Skin epidermis (tissue), 12 donors: ENCODE measurements around the gene EEFSEC.

Experiments
- H3K27ac ChIP-seq, 21 experiments: fragments of 200-600 bp; sonication (generic) in 11 of 21; one replicate each; pipeline ENCODE4 v1.5.0; 2020; ENCODE audit warnings: mild to moderate bottlenecking in 3 of 21, inconsistent platforms in 2 of 21, moderate library complexity in 2 of 21
- H3K4me3 ChIP-seq, 7 experiments: fragments of 200-600 bp; sonication (generic) in 2 of 7; one replicate each; pipeline ENCODE4 v1.5.0; 2020; ENCODE audit warnings: inconsistent platforms in 2 of 7, mild to moderate bottlenecking in 2 of 7, moderate library complexity in 1 of 7

EEFSEC gene

DNA sequence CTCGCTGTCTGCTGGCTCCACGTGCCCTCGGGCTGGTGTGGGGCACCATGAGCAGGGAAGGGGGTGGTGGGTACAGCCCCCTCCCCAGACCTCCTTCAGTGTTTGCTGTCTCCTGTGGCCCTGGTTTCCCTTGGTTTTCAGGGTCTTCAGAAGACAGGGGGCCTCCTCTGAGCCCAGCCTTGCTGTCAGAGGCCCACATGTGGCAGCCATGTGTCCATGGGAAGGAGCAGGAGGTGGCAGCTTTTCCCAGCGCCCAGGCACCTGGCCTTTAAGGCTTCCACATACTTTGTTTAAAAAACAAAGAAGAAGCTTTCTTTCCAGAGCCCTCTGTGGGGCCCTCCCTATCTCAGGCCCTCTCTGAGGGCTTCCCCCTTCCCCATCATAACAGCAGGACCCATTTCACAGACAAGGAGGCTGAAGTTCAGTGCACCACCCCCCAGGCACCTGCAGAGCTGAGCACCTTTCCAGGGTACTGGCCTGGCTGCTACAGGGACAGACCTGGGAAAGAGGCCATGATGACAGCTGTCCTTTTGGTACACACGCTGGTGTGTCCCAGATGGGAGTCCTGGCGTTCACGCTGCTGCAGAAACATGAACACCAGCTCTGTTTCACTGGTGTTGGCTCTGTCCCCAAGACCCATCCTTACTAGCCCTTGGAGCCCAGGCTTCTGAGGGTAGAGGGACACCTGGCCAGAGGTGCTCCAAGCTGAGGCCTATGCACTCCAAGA lies 239.7 kb downstream of the EEFSEC start:
- H3K27ac ChIP-seq = no peak overlapping the region
- H3K4me3 ChIP-seq = no peak overlapping the region

DNA sequence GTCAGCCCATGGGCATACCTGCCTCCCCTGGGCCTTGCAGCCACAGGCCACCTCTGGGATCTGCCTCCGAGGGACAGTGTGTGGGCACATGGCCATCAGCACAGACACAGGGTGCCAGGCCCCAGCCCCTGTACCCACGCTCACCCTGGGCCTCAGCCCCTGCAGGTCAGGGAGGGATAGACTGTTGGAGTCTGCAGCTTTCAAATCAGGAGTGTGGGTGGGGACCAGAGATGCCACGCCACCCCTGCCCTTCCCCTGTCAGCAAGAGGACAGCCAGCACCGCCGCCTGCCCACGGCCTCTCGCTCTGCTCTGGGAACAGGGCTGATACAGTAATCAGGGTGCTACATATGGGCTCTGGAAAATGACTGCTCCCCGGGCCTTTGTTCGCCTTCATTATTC lies 240.8 kb downstream of the EEFSEC start:
- H3K4me3 ChIP-seq = no peak overlapping the region
- no peak overlapping the region for H3K27ac ChIP-seq

DNA sequence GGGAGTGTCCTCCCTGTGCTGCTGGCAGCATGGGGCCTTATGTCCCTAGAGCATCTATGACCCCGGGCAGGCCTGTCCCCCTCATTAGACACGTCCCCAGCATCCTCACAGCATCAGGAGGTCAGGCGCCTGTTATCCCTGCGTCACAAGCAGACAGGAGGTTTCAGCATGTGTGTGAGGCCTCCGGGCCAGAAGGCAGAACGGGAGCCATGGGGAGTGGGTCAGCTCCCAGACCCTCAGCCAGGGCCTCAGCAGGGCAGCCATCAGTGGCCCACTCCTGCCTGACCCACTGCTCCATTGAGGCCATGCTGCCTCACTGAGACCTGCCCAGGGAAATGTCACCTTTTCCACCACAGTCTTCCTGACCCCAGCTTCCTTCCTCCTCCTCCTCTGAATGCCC lies 241.8 kb downstream of the EEFSEC start:
- Histone ChIP-seq H3K27ac (no peak overlapping the region), H3K4me3 (no peak overlapping the region)

GRCh38 chr3:128395500-128396162 lies 242.3 kb downstream of the EEFSEC start:
- H3K4me3 ChIP-seq = no peak overlapping the region
- H3K27ac ChIP-seq = no peak overlapping the region

DNA sequence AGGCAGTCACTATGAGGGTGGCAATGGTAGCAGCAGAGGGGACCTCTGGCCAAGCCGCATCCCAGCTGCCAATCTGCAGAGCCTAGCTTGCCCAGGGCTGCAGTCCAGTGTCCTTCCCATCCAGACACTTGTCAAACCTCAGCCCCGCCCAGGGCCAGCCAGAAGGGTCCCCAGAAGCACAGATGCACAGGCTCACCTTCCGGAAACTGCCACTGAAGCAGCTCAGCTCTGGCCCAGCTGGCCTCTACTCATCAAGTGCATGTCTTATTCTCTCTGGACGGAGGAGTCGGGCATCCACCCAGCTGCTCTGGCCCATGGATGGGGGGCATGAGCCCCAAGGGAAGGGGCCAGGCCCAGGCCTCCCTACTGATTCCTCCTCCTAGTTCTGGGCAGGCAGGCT lies 244.2 kb downstream of the EEFSEC start:
- no peak overlapping the region for H3K4me3 ChIP-seq
- H3K27ac ChIP-seq = no peak overlapping the region

GRCh38 chr3:128398586-128398985 lies 245.3 kb downstream of the EEFSEC start:
- no peak overlapping the region for H3K4me3 ChIP-seq
- H3K27ac ChIP-seq = no peak overlapping the region

DNA sequence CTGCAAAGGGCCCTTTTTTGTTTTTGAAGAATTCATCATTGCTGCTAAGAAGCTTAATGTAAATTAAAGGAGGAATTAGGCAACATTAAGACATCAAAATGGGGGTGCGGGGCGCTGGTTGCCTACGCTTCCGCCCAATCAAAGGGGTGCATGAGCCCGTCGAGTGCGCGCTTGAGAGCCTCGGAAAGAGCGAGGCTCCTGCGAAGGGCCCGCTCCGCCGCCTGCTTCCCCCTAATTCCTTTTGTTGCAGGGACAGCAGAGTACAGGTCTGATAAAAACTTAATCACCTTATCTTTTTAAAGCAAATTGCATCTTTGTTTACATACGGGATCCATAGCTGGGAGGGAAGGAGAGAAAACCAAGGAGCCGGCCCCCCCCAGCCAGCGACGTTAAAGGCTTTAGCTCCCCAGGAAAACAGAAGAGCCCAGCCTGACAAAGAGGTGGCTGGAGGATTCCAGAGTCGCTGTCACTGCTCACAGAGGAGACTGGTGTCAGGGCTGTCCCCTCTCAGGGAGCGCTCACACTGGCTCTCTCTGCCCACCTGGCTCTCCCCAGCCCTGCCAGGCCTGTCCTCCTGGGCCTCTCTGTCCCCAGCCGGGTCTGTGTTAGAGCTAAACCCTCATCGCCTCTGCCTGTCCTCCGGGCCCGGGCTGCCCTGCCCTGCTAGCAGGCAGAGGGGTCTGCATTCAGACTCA lies 246.1 kb downstream of the EEFSEC start:
- no peak overlapping the region for H3K27ac ChIP-seq

GRCh38 chr3:128400671-128401070 lies 247.4 kb downstream of the EEFSEC start:
- Histone ChIP-seq H3K27ac (no peak overlapping the region), H3K4me3 (no peak overlapping the region)

More for the DNA sequence above, 246.1 kb downstream of the EEFSEC start:
- H3K4me3 ChIP-seq = no peak overlapping the region

GRCh38 chr3:128402319-128402718 lies 249.0 kb downstream of the EEFSEC start:
- Histone ChIP-seq H3K4me3 (no peak overlapping the region), H3K27ac (no peak overlapping the region)

- H3K27ac ChIP-seq = no peak overlapping the region
- no peak overlapping the region for H3K4me3 ChIP-seq
Measured at GRCh38 chr3:128402998-128403397, 249.7 kb downstream of the EEFSEC start.

- Histone ChIP-seq H3K4me3 (no peak overlapping the region), H3K27ac (no peak overlapping the region)
Measured at GRCh38 chr3:128404276-128405068, 251.2 kb downstream of the EEFSEC start.

- H3K4me3 ChIP-seq = no peak overlapping the region
- H3K27ac ChIP-seq = no peak overlapping the region
Measured at GRCh38 chr3:128405554-128406277, 252.4 kb downstream of the EEFSEC start.

GRCh38 chr3:128407247-128407646 lies 254.0 kb downstream of the EEFSEC start:
- H3K4me3 ChIP-seq = no peak overlapping the region
- H3K27ac ChIP-seq = no peak overlapping the region

DNA sequence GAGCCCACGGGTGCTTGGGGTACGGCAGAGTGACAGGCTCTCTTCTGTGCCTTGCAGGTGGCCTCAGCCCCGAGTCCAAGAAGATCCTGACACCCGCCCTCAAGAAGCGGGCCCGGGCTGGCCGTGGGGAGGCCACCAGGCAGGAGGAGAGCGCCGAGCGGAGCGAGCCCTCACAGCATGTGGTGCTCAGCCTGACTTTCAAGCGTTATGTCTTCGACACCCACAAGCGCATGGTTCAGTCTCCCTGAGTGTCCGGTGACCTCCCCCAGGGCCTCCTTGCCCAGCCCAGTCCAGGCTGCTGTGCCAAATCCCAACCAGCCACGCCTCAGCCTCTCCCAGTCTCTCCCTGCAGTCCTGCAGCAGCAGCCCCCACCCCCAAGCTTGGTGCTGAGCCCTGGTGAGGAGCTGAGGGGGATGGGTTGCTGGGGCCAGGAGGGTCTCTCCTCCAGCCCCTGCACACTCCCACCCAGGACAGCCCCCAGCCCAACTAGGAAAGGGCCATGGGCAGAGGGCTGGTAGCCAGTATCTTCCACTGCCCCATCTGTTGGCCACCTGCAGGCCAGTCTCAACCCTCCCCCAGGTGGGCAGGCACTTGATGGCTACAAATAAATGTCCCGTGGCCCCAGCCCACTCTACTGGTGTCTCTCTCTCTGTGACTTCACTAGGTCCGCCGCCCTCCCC lies 254.9 kb downstream of the EEFSEC start:
- no peak overlapping the region for H3K27ac ChIP-seq
- H3K4me3 ChIP-seq = no peak overlapping the region

DNA sequence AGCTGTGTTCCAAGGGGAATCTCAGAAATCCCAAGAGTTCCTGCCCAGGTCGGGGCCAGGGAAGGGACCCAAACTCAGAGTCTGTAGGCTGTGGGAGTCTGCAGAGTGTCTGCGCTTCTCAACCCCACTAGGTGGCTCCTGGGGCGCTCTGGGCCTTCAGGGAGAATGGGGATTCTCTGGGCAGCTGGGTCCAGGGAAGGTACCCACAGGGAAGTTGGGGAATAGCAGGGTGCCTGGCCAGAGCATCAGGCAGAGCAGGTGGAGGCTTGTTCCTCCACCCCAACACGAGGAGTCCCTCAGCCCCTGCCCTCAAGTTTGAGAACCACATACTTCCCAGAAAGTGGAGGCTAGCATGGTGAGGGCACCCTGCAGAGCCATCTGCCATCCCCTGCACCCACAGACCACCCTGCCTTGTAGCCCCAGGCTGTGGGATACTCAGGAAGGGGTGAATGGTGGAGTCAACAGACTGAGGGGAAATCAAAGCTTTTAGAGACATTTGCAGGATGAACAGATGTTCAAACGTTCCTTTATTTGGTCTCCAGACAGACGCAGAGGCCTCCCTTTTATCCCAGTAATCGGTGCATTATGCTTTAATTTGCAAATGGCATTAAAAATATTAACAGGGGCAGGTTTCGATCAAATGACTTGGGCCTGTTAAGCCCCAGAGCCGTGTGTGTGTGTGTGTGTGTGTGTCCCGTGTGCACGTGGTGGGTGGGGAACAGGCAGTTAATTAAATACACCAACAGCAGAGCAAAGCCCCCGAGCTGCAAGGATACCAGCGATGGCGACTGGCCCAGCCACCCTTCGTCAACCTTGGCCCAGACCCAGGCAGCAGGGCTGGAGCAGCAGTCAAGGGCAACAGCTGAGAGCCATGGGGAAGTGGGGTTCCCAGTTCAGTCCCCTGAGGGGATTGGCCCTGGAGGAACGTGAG lies 255.7 kb downstream of the EEFSEC start:
- Histone ChIP-seq H3K27ac (no peak overlapping the region), H3K4me3 (no peak overlapping the region)

GRCh38 chr3:128409624-128410581 lies 256.6 kb downstream of the EEFSEC start:
- no peak overlapping the region for H3K27ac ChIP-seq
- no peak overlapping the region for H3K4me3 ChIP-seq
